ENCODE measurements around the gene OSBPL3.

DNA sequence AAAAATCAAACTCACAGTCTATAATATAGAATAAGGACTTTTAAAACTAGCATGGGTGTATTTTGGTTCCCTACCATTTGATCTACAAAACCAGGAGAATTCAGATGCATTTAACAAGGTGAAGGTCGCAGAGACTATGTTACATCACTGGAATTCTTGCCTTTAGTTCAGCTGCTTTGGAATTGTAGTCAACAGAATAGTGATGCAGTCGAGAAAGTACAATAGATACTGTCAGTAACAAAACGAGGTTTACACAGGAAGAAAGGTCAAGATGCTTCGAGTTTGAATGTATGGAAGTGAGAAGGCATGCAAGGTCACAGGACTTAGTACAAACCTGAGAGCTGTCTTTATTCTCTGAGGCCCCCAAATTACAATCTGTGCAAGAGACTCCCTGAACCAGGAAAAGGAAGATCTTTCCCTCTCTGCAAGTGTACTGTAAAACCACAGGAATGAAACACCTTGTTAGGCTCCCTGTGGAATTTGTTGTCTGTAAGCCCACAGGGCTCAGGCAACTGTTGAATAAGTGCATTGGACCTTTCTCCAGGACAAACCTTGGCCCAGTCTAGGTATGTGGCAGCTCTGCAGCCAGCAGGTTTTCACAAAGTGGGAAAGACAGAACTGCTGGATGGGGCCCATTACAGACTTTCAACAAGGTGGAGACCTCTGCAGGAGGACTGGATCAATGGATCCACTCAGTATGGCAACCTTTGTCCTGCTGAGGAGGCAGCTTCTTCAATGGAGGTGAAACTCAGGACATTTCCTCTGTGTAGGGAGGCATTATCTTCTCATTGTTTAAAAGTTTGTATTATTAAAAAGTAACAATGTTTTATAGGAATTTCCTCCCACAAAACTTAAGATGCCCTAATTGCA, 121.6 kb downstream of the OSBPL3 start:
- TF ChIP-seq, protein P1, sequence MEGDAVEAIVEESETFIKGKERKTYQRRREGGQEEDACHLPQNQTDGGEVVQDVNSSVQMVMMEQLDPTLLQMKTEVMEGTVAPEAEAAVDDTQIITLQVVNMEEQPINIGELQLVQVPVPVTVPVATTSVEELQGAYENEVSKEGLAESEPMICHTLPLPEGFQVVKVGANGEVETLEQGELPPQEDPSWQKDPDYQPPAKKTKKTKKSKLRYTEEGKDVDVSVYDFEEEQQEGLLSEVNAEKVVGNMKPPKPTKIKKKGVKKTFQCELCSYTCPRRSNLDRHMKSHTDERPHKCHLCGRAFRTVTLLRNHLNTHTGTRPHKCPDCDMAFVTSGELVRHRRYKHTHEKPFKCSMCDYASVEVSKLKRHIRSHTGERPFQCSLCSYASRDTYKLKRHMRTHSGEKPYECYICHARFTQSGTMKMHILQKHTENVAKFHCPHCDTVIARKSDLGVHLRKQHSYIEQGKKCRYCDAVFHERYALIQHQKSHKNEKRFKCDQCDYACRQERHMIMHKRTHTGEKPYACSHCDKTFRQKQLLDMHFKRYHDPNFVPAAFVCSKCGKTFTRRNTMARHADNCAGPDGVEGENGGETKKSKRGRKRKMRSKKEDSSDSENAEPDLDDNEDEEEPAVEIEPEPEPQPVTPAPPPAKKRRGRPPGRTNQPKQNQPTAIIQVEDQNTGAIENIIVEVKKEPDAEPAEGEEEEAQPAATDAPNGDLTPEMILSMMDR (IDR thresholded peaks at IDR 0.05): no peak
- TF ChIP-seq RFX5 (IDR thresholded peaks at IDR 0.05; ENCODE audit: low read length): no peak
- TF ChIP-seq, protein P2, sequence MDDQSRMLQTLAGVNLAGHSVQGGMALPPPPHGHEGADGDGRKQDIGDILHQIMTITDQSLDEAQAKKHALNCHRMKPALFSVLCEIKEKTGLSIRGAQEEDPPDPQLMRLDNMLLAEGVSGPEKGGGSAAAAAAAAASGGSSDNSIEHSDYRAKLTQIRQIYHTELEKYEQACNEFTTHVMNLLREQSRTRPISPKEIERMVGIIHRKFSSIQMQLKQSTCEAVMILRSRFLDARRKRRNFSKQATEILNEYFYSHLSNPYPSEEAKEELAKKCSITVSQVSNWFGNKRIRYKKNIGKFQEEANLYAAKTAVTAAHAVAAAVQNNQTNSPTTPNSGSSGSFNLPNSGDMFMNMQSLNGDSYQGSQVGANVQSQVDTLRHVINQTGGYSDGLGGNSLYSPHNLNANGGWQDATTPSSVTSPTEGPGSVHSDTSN (IDR thresholded peaks at IDR 0.05): no peak
- no peak for TF ChIP-seq GABPA (IDR thresholded peaks at IDR 0.05; ENCODE audit: low read depth)
- TF ChIP-seq RXRA (IDR thresholded peaks at IDR 0.05; ENCODE audit: borderline replicate concordance, low read depth): no peak
- no peak for TF ChIP-seq RAD21 (IDR thresholded peaks at IDR 0.05; ENCODE audit: low read length)
- TF ChIP-seq RCOR1 (IDR thresholded peaks at IDR 0.05; ENCODE audit: low read length): no peak
- TF ChIP-seq, protein P3, sequence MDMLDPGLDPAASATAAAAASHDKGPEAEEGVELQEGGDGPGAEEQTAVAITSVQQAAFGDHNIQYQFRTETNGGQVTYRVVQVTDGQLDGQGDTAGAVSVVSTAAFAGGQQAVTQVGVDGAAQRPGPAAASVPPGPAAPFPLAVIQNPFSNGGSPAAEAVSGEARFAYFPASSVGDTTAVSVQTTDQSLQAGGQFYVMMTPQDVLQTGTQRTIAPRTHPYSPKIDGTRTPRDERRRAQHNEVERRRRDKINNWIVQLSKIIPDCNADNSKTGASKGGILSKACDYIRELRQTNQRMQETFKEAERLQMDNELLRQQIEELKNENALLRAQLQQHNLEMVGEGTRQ (IDR thresholded peaks at IDR 0.05; ENCODE audit: borderline replicate concordance, low read depth, low read length): no peak
- TF ChIP-seq CHD2 (IDR thresholded peaks at IDR 0.05; ENCODE audit: low read length, partially characterized antibody): no peak
- TF ChIP-seq YY1 (IDR thresholded peaks at IDR 0.05; ENCODE audit: low read depth): no peak

All from SK-N-SH (cell line).